IMR-90 (cell line): ENCODE measurements around the gene ADGRG1. TPM values are rescaled to one million over a fixed set of nuclear protein-coding genes. Genes with fewer than 3 reads are reported as not detected.

Source experiments
- ATAC-seq: fragments of 200-7000 bp; cut with Tn5 transposase; 2 replicates; pipeline ENCODE4 v1.9.1; 2020; ENCODE audit warnings: low read depth, mild to moderate bottlenecking, moderate library complexity
- BruUV-seq: library from RNA; stranded (reverse); fragments of 400-500 nt; replicated peaks from 2 replicates; lab custom pipeline; 2021; lab: Mats Ljungman, UMichigan
- CTCF ChIA-PET: fragments of 300-600 bp; formaldehyde crosslinking; extraction: SDS; loops from one replicate; lab custom pipeline; 2021; ENCODE audit warnings: antibody characterized with exemption; lab: Yijun Ruan, JAX
- POLR2A ChIA-PET: fragments of 300-600 bp; sonication (Branson Sonifier 250); formaldehyde crosslinking; loops from one replicate; lab custom pipeline; 2022; ENCODE audit warnings: antibody characterized with exemption; ENCODE audit not compliant: unreplicated experiment; lab: Charles Lee
- DNase-seq: peaks from one replicate; pipeline ENCODE4 v3.0.0; 2013
- H2AFZ ChIP-seq: replicated peaks from 2 replicates; pipeline ENCODE3; 2013; ENCODE audit warnings: low read length, mild to moderate bottlenecking; ENCODE audit not compliant: poor library complexity
- H2AK5ac ChIP-seq: 2 replicates; pipeline ENCODE4 v1.6.1; 2013; ENCODE audit warnings: low read depth, low read length, inconsistent platforms
- H2AK9ac ChIP-seq: replicated peaks from 2 replicates; pipeline ENCODE3; 2013; ENCODE audit warnings: mild to moderate bottlenecking, low read depth, low read length, moderate library complexity; ENCODE audit not compliant: poor library complexity
- H2BK120ac ChIP-seq: 2 replicates; pipeline ENCODE4 v1.6.1; 2013; ENCODE audit warnings: low read depth, low read length, inconsistent platforms
- H2BK15ac ChIP-seq: 3 replicates; pipeline ENCODE4 v1.6.1; 2013; ENCODE audit warnings: low read depth, low read length, inconsistent platforms
- H2BK20ac ChIP-seq: 2 replicates; pipeline ENCODE4 v1.6.1; 2013; ENCODE audit warnings: low read depth, mild to moderate bottlenecking, inconsistent platforms, low read length, moderate library complexity
- H2BK5ac ChIP-seq: 2 replicates; pipeline ENCODE4 v1.6.1; 2013; ENCODE audit warnings: mild to moderate bottlenecking, low read depth, low read length, inconsistent platforms; ENCODE audit not compliant: poor library complexity, severe bottlenecking
- H3K14ac ChIP-seq: replicated peaks from 2 replicates; pipeline ENCODE4 v1.6.1; 2013; ENCODE audit warnings: low read depth, low read length, inconsistent platforms
- H3K18ac ChIP-seq: 2 replicates; pipeline ENCODE4 v1.6.1; 2013; ENCODE audit warnings: low read depth, low read length, control low read depth
- H3K23ac ChIP-seq: 2 replicates; pipeline ENCODE4 v1.6.1; 2013; ENCODE audit warnings: low read depth, low read length, inconsistent platforms
- H3K27ac ChIP-seq: 2 replicates; pipeline ENCODE4 v1.5.1; 2013; ENCODE audit warnings: mild to moderate bottlenecking, control low read depth, low read length; ENCODE audit not compliant: insufficient read depth
- H3K27me3 ChIP-seq: 2 replicates; pipeline ENCODE4 v1.6.1; 2013; ENCODE audit warnings: low read length; ENCODE audit not compliant: control insufficient read depth, insufficient read depth
- H3K36me3 ChIP-seq: 2 replicates; pipeline ENCODE4 v1.6.1; 2013; ENCODE audit warnings: low read length, mixed read lengths; ENCODE audit not compliant: control insufficient read depth, insufficient read depth
- H3K4ac ChIP-seq: 2 replicates; pipeline ENCODE4 v1.6.1; 2013; ENCODE audit warnings: low read depth, low read length, inconsistent platforms
- H3K4me1 ChIP-seq: 2 replicates; pipeline ENCODE4 v1.6.1; 2013; ENCODE audit warnings: low read length, mixed read lengths; ENCODE audit not compliant: control insufficient read depth, insufficient read depth
- H3K4me2 ChIP-seq: 2 replicates; pipeline ENCODE4 v1.6.1; 2013; ENCODE audit warnings: low read depth, mild to moderate bottlenecking, control low read depth, low read length, moderate library complexity
- H3K4me3 ChIP-seq: 2 replicates; pipeline ENCODE4 v1.5.1; 2013; ENCODE audit warnings: low read depth, mild to moderate bottlenecking, control low read depth, low read length, moderate library complexity; ENCODE audit not compliant: insufficient read depth
- H3K56ac ChIP-seq: 2 replicates; pipeline ENCODE4 v1.6.1; 2013; ENCODE audit warnings: low read length, inconsistent platforms; ENCODE audit not compliant: insufficient read depth; ENCODE audit errors: extremely low read depth
- H3K79me1 ChIP-seq, 2 experiments: 2 replicates each; pipeline ENCODE4 v1.6.1; 2013; ENCODE audit warnings: low read length in 2 of 2, inconsistent platforms in 1 of 2, low read depth in 1 of 2
- H3K9ac ChIP-seq: 2 replicates; pipeline ENCODE4 v1.6.1; 2013; ENCODE audit warnings: low read depth, low read length, control low read depth
- H3K9me1 ChIP-seq: 2 replicates; pipeline ENCODE4 v1.6.1; 2013; ENCODE audit warnings: low read length, inconsistent platforms; ENCODE audit not compliant: insufficient read depth
- H3K9me3 ChIP-seq: 2 replicates; pipeline ENCODE4 v1.6.1; 2013; ENCODE audit warnings: low read length; ENCODE audit not compliant: control insufficient read depth, insufficient read depth
- H4K20me1 ChIP-seq: 2 replicates; pipeline ENCODE4 v1.6.1; 2013; ENCODE audit warnings: low read length, inconsistent platforms; ENCODE audit not compliant: insufficient read depth
- H4K5ac ChIP-seq: 2 replicates; pipeline ENCODE4 v1.6.1; 2013; ENCODE audit warnings: mild to moderate bottlenecking, low read depth, low read length, control low read depth
- H4K8ac ChIP-seq, 2 experiments: 2 replicates each; pipeline ENCODE4 v1.6.1; 2013; ENCODE audit warnings: low read depth in 2 of 2, low read length in 2 of 2, control low read depth in 1 of 2, inconsistent platforms in 1 of 2
- H4K91ac ChIP-seq: 2 replicates; pipeline ENCODE4 v1.6.1; 2013; ENCODE audit warnings: low read depth, low read length, inconsistent platforms; ENCODE audit not compliant: insufficient read depth
- CEBPB ChIP-seq: IDR thresholded peaks from 2 replicates; pipeline ENCODE4 v1.6.1; 2012; ENCODE audit warnings: low read depth, low read length, improper control_type of control experiment
- MAFK ChIP-seq: IDR thresholded peaks from 2 replicates; pipeline ENCODE4 v1.6.1; 2012; ENCODE audit warnings: low read depth, low read length, improper control_type of control experiment
- MXI1 ChIP-seq: IDR thresholded peaks from 2 replicates; pipeline ENCODE4 v1.6.1; 2012; ENCODE audit warnings: low read depth, mild to moderate bottlenecking, low read length, moderate library complexity, borderline replicate concordance
- POLR2A ChIP-seq: IDR thresholded peaks from 2 replicates; pipeline ENCODE4 v1.6.1; 2012; ENCODE audit warnings: mild to moderate bottlenecking, low read depth, low read length
- WGBS, 2 experiments: methylation state at CpG; one replicate each; pipeline versions ENCODE4 v1.1.5 to v1.1.7; 2013; ENCODE audit warnings: missing lambda C conversion rate in 2 of 2; ENCODE audit not compliant: insufficient read length in 1 of 2; ENCODE audit errors: extremely low coverage in 2 of 2; 5-methylcytosine and 5-hydroxymethylcytosine counted together
- dilution Hi-C: fragments of 300-500 bp; cut with HindIII; formaldehyde crosslinking; loops from one replicate; pipeline ENCODE4 v1.14.3; 2018; ENCODE audit warnings: low sequenced_read_pairs; ENCODE audit not compliant: unreplicated experiment
- in situ Hi-C: fragments of 300-500 bp; cut with MboI; formaldehyde crosslinking; loops from 3 replicates; pipeline ENCODE4 v1.14.3; 2019; ENCODE audit warnings: low sequenced_read_pairs, inconsistent platforms, mixed read lengths
- intact Hi-C: fragments of 100-400 bp; cut with micrococcal nuclease; formaldehyde crosslinking; loops from 2 replicates; pipeline ENCODE4 v1.10.0; 2022
- polyA plus RNA-seq, 3 experiments: library from polyadenylated mRNA; depleted of rRNA; stranded (reverse); fragments of >200 nt; gene quantifications; 2 replicates each; pipeline ENCODE4 v1.2.3, GENCODE V29; 2012; ENCODE audit warnings: low replicate concordance in 1 of 3
- total RNA-seq: library from RNA; depleted of rRNA; stranded (reverse); fragments of >200 nt; gene quantifications from 2 replicates; pipeline ENCODE4 v1.2.3, GENCODE V29; 2012
- TF ChIP-seq, protein P1 (sequence below): fragments of 150-350 bp; IDR thresholded peaks from 2 replicates; pipeline ENCODE4 v1.6.1; 2017; ENCODE audit warnings: mild to moderate bottlenecking, antibody characterized with exemption, low read length, low read depth

The ADGRG1 gene
- total and polyA plus RNA-seq, 2 of the 4 experiments (the other 2 are of a cell fraction), result 0.90 to 8.4 TPM

DNA sequence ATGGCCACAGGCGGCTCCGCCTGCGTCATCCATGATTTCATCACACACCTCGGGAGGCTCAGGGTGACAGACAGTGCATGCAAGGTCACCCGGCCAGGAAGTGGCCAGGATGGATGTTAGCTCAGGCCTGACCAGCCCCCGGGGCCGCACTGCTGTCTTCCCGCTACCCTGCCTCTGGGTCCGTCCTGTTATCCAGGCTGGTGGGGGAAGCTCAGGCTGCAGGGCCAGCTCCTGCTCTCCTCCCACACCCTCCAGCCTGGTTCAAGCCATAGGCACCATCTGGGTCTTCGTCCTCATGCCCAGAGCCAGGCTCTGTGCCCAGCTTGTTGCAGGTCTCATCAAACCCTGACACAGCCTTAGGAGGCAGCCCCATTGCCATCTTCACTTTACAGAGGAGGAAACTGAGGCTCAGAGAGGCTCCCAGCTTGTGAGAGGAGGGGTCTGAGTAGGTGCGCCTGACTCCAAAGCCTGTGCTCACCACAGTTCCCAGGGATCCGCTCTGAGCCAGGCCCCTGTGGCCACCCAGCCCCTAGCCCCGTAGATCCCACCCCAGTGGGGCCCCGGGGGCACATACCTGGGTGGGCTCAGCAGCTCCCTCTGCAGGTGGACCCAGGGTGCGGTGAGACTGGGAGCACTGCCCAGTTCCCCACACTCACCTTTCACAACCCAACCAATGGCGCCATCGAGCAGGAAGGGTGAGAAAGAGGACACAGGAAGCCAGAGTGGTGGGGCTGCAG lies 39.3 kb downstream of the ADGRG1 start:
- no peaks in the 10 kb centered on the region for H3K36me3 ChIP-seq
- no peak overlapping the region for H3K27ac ChIP-seq
- intact Hi-C loops, result no loop called here
- dilution Hi-C loops, result no loop called here
- ChIA-PET CTCF (no interaction called here), POLR2A (no interaction called here)
- H2AFZ ChIP-seq, result peak overlapping the region; percentile 21
- DNase-seq, result peak; percentile 38
- in situ Hi-C loops, result no loop called here
- no peak overlapping the region for H2BK5ac ChIP-seq
- no peak overlapping the region for H2BK20ac ChIP-seq
- no peaks in the 10 kb centered on the region for H3K79me1 ChIP-seq
- H3K56ac ChIP-seq, result no peak overlapping the region
- no peak overlapping the region for H3K4me2 ChIP-seq
- H3K27me3 ChIP-seq, result peaks cover 30% of the 10 kb centered on the region
- no peak overlapping the region for H2AK5ac ChIP-seq
- peak; percentile 27; the same call in 1 of the 2 replicates for ATAC-seq
- no peak overlapping the region for H3K4ac ChIP-seq
- H3K4me1 ChIP-seq, result no peaks in the 10 kb centered on the region
- H3K9me3 ChIP-seq, result no peaks in the 10 kb centered on the region
- H2AK9ac ChIP-seq, result peak overlapping the region; percentile 42
- 74% methylated on average over 5 of the region's 17 CpGs; no CpG with 5 or more reads in 1 of the 2 experiments for WGBS, 2 experiments
- no peak overlapping the region for H4K5ac ChIP-seq
- BruUV-seq, result no TSS peak
- TF ChIP-seq POLR2A (no peak), MXI1 (no peak), CEBPB (peak; percentile 55), MAFK (no peak)
- TF ChIP-seq, protein P1, sequence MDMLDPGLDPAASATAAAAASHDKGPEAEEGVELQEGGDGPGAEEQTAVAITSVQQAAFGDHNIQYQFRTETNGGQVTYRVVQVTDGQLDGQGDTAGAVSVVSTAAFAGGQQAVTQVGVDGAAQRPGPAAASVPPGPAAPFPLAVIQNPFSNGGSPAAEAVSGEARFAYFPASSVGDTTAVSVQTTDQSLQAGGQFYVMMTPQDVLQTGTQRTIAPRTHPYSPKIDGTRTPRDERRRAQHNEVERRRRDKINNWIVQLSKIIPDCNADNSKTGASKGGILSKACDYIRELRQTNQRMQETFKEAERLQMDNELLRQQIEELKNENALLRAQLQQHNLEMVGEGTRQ, result no peak
- H4K20me1 ChIP-seq, result no peaks in the 10 kb centered on the region; the same call in 1 of the 2 replicates
- no peaks in the 10 kb centered on the region; the same call in 1 of the 2 replicates for H3K9me1 ChIP-seq
- H2BK15ac ChIP-seq, result no peak overlapping the region
- no peak overlapping the region for H3K18ac ChIP-seq
- no peak overlapping the region for H3K14ac ChIP-seq
- H4K8ac ChIP-seq, result no peak overlapping the region
- H3K4me3 ChIP-seq, result no peak overlapping the region
- no peak overlapping the region for H2BK120ac ChIP-seq
- H3K9ac ChIP-seq, result no peak overlapping the region
- H3K23ac ChIP-seq, result no peak overlapping the region
- H4K91ac ChIP-seq, result no peak overlapping the region
